HL-60 (cell line): ENCODE measurements around the gene ERMP1.

Experiments used
- DNase-seq, 2 experiments: peaks; one replicate each; pipeline ENCODE4 v3.0.0-alpha.2; 2010 to 2020; ENCODE audit warnings: low read depth in 1 of 2, low spot score in 1 of 2
- H3K27ac ChIP-seq: fragments of 250-450 bp; sonication (Bioruptor Pico); replicated peaks from 2 replicates; pipeline ENCODE4 v1.5.1; 2020; ENCODE audit warnings: mild to moderate bottlenecking, moderate library complexity
- H3K27me3 ChIP-seq: fragments of 250-450 bp; sonication (Bioruptor Pico); 2 replicates; pipeline ENCODE4 v1.5.1; 2021; ENCODE audit warnings: mild to moderate bottlenecking, moderate library complexity; ENCODE audit not compliant: insufficient read depth, poor library complexity, severe bottlenecking
- H3K4me3 ChIP-seq: replicated peaks from 2 replicates; pipeline ENCODE4 v1.5.1; 2011; ENCODE audit warnings: mild to moderate bottlenecking, control low read depth, low read length; ENCODE audit not compliant: insufficient read depth
- GABPA ChIP-seq: IDR thresholded peaks from 2 replicates; pipeline ENCODE4 v1.6.1; 2012; ENCODE audit warnings: low read depth
- POLR2AphosphoS5 ChIP-seq: IDR thresholded peaks from 2 replicates; pipeline ENCODE4 v1.6.1; 2012; ENCODE audit warnings: low read depth
- SPI1 ChIP-seq: IDR thresholded peaks from 2 replicates; pipeline ENCODE4 v1.6.1; 2012; ENCODE audit warnings: low read depth, mild to moderate bottlenecking, borderline replicate concordance
- TF ChIP-seq, protein P1 (sequence below): IDR thresholded peaks from 2 replicates; pipeline ENCODE4 v1.6.1; 2012; ENCODE audit warnings: low read depth; ENCODE audit not compliant: insufficient replicate concordance
- TF ChIP-seq, protein P2 (sequence below): IDR thresholded peaks from one replicate; pipeline ENCODE4 v1.5.1; 2011; ENCODE audit warnings: low read length, control low read depth, inconsistent platforms; ENCODE audit not compliant: insufficient read depth

ERMP1 gene

DNA sequence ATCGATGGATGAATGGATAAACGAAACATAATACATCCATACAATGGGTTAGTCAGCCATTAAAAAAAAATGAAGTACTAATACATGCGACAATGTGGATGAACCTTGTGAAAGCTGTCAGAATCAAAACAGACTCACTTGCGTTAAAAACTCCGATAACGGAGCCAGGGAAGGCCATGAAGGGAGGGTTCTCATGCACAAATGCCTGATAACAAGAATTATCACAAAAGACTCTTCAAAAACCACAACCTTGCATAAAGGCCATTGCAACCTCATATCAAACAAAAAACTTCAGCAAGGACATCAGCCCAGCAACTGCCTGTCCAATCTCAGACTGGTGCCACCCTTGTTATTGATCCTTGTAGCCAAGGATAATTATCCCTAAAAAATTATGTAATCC is 13.7 kb downstream of the ERMP1 start:
- no peak for DNase-seq
- no peak overlapping the region for H3K4me3 ChIP-seq
- no peak overlapping the region for H3K27ac ChIP-seq
- TF ChIP-seq, protein P1, sequence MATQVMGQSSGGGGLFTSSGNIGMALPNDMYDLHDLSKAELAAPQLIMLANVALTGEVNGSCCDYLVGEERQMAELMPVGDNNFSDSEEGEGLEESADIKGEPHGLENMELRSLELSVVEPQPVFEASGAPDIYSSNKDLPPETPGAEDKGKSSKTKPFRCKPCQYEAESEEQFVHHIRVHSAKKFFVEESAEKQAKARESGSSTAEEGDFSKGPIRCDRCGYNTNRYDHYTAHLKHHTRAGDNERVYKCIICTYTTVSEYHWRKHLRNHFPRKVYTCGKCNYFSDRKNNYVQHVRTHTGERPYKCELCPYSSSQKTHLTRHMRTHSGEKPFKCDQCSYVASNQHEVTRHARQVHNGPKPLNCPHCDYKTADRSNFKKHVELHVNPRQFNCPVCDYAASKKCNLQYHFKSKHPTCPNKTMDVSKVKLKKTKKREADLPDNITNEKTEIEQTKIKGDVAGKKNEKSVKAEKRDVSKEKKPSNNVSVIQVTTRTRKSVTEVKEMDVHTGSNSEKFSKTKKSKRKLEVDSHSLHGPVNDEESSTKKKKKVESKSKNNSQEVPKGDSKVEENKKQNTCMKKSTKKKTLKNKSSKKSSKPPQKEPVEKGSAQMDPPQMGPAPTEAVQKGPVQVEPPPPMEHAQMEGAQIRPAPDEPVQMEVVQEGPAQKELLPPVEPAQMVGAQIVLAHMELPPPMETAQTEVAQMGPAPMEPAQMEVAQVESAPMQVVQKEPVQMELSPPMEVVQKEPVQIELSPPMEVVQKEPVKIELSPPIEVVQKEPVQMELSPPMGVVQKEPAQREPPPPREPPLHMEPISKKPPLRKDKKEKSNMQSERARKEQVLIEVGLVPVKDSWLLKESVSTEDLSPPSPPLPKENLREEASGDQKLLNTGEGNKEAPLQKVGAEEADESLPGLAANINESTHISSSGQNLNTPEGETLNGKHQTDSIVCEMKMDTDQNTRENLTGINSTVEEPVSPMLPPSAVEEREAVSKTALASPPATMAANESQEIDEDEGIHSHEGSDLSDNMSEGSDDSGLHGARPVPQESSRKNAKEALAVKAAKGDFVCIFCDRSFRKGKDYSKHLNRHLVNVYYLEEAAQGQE = no peak
- TF ChIP-seq POLR2AphosphoS5 = no peak
- H3K27me3 ChIP-seq = no peaks in the 10 kb centered on the region

DNA sequence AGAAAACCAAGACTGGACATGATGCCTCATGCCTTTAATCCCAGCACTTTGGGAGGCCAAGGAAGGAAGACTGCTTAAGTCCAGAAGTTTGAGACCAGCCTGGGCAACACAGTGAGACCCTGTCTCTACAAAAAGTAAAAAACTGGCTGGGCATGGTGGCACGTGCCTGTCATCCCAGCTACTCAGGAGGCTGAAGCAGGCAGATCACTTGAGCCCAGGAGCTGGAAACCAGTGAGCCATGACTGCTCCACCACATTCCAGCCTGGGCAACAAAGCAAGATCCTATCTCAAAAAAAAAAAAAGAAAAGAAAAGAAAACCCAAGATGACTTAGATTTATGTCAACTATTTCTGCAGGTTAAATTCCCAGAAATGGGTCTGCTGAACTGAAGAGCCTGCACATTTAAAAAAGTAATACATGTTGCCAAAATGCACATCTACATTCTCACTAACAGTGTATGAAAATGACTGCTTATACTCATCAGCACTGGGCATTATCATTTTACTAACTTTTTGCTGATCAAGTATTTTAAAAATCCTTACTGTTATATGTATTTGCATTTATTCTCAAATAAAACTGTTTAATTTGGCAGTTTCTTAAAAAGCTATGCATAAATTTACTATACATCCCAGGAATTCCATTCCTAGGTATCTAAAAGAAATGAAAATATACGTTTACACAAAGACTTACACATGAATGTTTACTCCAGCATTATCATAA is 14.3 kb downstream of the ERMP1 start:
- Histone ChIP-seq H3K4me3 (no peak overlapping the region), H3K27me3 (no peaks in the 10 kb centered on the region), H3K27ac (no peak overlapping the region)
- DNase-seq = no peak
- TF ChIP-seq, protein P1 = no peak
- TF ChIP-seq GABPA (no peak), SPI1 (no peak), POLR2AphosphoS5 (no peak)
- TF ChIP-seq, protein P2, sequence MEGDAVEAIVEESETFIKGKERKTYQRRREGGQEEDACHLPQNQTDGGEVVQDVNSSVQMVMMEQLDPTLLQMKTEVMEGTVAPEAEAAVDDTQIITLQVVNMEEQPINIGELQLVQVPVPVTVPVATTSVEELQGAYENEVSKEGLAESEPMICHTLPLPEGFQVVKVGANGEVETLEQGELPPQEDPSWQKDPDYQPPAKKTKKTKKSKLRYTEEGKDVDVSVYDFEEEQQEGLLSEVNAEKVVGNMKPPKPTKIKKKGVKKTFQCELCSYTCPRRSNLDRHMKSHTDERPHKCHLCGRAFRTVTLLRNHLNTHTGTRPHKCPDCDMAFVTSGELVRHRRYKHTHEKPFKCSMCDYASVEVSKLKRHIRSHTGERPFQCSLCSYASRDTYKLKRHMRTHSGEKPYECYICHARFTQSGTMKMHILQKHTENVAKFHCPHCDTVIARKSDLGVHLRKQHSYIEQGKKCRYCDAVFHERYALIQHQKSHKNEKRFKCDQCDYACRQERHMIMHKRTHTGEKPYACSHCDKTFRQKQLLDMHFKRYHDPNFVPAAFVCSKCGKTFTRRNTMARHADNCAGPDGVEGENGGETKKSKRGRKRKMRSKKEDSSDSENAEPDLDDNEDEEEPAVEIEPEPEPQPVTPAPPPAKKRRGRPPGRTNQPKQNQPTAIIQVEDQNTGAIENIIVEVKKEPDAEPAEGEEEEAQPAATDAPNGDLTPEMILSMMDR = no peak

DNA sequence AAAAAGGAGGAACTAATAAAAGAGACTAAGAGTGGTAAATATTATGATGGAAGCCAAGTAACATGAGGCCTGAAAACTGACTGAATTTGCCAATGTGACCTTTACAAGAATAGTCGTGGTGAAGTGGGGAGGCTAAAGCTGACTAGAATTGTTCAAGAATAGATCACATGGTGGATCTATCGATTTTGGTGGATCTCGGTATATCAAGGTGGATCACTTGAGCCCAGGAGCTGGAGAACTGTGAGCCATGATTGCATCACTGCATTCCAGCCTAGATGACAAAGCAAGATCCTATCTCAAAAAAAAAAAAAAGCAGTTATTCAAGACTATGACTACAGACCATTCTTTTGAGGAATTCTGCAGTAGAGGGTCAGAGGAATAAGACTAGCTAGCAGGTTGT is 15.1 kb downstream of the ERMP1 start:
- no peak for TF ChIP-seq POLR2AphosphoS5
- TF ChIP-seq, protein P1 = no peak
- no peak for TF ChIP-seq SPI1
- TF ChIP-seq GABPA = no peak
- TF ChIP-seq, protein P2 = no peak
- no peaks in the 10 kb centered on the region for H3K27me3 ChIP-seq
- no peak for DNase-seq
- no peak overlapping the region for H3K4me3 ChIP-seq
- H3K27ac ChIP-seq = no peak overlapping the region
